Measurements from ENCODE around the gene TIMM44. TPM values are rescaled to one million over a fixed set of nuclear protein-coding genes. Genes with fewer than 3 reads are reported as not detected.

Gene TIMM44
- total RNA-seq, 1 experiment from 2014 or later, result 114 TPM

GRCh38 chr19:7941895-7942596 lies 1.4 kb downstream of the TIMM44 start:
- Histone ChIP-seq H2BK12ac (ENCODE audit: insufficient read length, low read depth, low read length) (no peak overlapping the region), H2BK120ac (ENCODE audit: low read depth, low read length, poor library complexity, severe bottlenecking) (no peak overlapping the region), H4K91ac (ENCODE audit: insufficient read length, low read depth, low read length) (no peak overlapping the region), H3K4me2 (ENCODE audit: insufficient read depth, insufficient read length, low read length) (peak overlapping the region; percentile 66), H2BK20ac (ENCODE audit: low read depth, low read length, poor library complexity, severe bottlenecking) (no peak overlapping the region), H4K5ac (ENCODE audit: insufficient read length, low read depth, low read length) (no peak overlapping the region), H3K14ac (ENCODE audit: insufficient read depth, low read length) (no peak overlapping the region), H2AK5ac (ENCODE audit: insufficient read length, low read length) (no peak overlapping the region), H4K20me1 (ENCODE audit: control insufficient read depth, insufficient read depth, insufficient read length) (no peaks in the 10 kb centered on the region), H3K18ac (ENCODE audit: insufficient read length, low read depth, low read length) (no peak overlapping the region), H3K27me3 (ENCODE audit: insufficient read depth, low read length) (no peaks in the 10 kb centered on the region), H4K8ac (replicated peaks; ENCODE audit: insufficient read length, low read depth, low read length) (no peak overlapping the region), H3K9me3 (ENCODE audit: control insufficient read depth, low read depth, low read length) (no peaks in the 10 kb centered on the region), H2BK5ac (ENCODE audit: insufficient read length, low read length) (no peak overlapping the region), H3K79me1 (ENCODE audit: insufficient read depth, low read depth, low read length, poor library complexity, severe bottlenecking) (peaks cover 9% of the 10 kb centered on the region), H3T11ph (ENCODE audit: low read length) (no peak overlapping the region), H3K23ac (ENCODE audit: insufficient read length, low read depth, low read length) (no peak overlapping the region), H2AFZ (ENCODE audit: low read length) (no peak overlapping the region), H3K79me2 (ENCODE audit: insufficient read depth, low read length) (peaks cover 3% of the 10 kb centered on the region; the same call in 1 of the 2 replicates), H3K23me2 (ENCODE audit: insufficient read length, low read depth, low read length, poor library complexity, severe bottlenecking) (no peaks in the 10 kb centered on the region), H3K9ac (ENCODE audit: extremely low read depth, insufficient read length, low read length) (no peak overlapping the region), H3K27ac (ENCODE audit: insufficient read length, low read depth, low read length) (no peak overlapping the region), H3K4me1 (ENCODE audit: insufficient read depth, low read length) (no peaks in the 10 kb centered on the region), H3K4ac (ENCODE audit: low read depth, low read length) (no peak overlapping the region), H3K56ac (ENCODE audit: insufficient read length, low read depth, low read length) (no peak overlapping the region), H2BK15ac (ENCODE audit: low read depth, low read length) (no peak overlapping the region)
- DNase-seq, result no peak
- TF ChIP-seq CTCF (conservative IDR thresholded peaks at IDR 0.05), result no peak
- no CpG with 5 or more reads among the region's 19 CpGs for WGBS (ENCODE audit: extremely low coverage, insufficient read length, low lambda C conversion rate)
- Mint-ChIP-seq H3K27me3 (ENCODE audit: low read depth) (no peaks in the 10 kb centered on the region; the same call in 1 of the 2 replicates), H3K27ac (peak overlapping the region in 2 of 3 experiments; percentile 60 to 97; a peak in 2 of 7 replicates), H3K4me1 (peaks cover 3 to 10% of the 10 kb centered on the region in 2 experiments; a peak in 2 of 4 replicates), H3K4me3 (peak overlapping the region; percentile 90 to 96), H3K9me3 (peaks cover 0 to 2% of the 10 kb centered on the region in 2 experiments; a peak in 1 of 5 replicates), H3K36me3 (ENCODE audit: insufficient read depth in 1 of 3, low read depth in 3 of 3) (peaks cover 23 to 36% (median 34%) of the 10 kb centered on the region in 3 experiments)
